Measurements from ENCODE around the gene SGSM1.

DNA sequence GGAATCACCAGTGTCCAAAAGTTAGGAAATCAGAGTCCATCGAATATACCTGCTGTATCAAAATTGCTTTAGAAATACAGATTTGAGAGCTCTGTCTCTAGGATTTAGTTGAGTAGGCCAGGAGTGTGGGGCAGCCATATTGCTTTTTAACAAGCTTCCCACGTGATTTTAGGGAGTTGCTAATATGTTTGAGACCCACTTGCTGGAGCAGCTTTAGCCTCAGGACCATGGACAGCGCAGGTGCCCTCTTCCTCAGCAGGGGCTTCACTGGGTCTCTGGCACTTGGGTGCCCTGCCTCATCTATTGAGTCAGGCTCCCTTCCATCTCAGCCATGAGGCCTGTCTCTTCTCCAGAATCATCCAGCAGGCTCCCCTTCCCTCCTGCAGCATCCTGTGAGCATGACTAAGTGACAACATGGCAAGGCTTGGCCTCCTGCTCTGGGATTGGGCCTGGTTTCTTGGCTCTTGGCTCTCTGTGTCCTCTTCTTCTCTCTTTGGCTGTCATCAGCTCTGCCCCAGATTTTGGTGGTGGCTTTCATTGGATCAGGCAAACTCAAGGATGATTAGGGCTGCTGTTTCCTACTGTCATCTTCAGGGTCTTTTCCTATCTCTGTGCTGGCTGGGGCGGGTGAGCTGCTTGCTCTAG is 70.0 kb downstream of the SGSM1 start:
- TF ChIP-seq, protein P1, sequence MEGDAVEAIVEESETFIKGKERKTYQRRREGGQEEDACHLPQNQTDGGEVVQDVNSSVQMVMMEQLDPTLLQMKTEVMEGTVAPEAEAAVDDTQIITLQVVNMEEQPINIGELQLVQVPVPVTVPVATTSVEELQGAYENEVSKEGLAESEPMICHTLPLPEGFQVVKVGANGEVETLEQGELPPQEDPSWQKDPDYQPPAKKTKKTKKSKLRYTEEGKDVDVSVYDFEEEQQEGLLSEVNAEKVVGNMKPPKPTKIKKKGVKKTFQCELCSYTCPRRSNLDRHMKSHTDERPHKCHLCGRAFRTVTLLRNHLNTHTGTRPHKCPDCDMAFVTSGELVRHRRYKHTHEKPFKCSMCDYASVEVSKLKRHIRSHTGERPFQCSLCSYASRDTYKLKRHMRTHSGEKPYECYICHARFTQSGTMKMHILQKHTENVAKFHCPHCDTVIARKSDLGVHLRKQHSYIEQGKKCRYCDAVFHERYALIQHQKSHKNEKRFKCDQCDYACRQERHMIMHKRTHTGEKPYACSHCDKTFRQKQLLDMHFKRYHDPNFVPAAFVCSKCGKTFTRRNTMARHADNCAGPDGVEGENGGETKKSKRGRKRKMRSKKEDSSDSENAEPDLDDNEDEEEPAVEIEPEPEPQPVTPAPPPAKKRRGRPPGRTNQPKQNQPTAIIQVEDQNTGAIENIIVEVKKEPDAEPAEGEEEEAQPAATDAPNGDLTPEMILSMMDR (IDR thresholded peaks at IDR 0.05 in 2 of 3, conservative IDR thresholded peaks at IDR 0.05 in 1 of 3; ENCODE audit: control insufficient read depth in 2 of 3, extremely low read depth in 1 of 3, insufficient read depth in 1 of 3, low read depth in 3 of 3, low read length in 3 of 3), result no peak
- TF ChIP-seq PBX3 (IDR thresholded peaks at IDR 0.05; ENCODE audit: insufficient replicate concordance, low read depth, low read length) (no peak), PRDM15 (CRISPR knock-in tag; IDR thresholded peaks at IDR 0.05) (no peak), FOS (IDR thresholded peaks at IDR 0.05; ENCODE audit: borderline replicate concordance, extremely low read depth, insufficient read length) (no peak), EZH2 (IDR thresholded peaks at IDR 0.05; ENCODE audit: borderline replicate concordance, control insufficient read depth, low read depth, low read length) (no peak), RAD21 (IDR thresholded peaks at IDR 0.05; ENCODE audit: insufficient read depth, low read depth, low read length) (no peak), ESRRA (IDR thresholded peaks at IDR 0.05; ENCODE audit: low read length) (no peak)
- TF ChIP-seq, protein P2, sequence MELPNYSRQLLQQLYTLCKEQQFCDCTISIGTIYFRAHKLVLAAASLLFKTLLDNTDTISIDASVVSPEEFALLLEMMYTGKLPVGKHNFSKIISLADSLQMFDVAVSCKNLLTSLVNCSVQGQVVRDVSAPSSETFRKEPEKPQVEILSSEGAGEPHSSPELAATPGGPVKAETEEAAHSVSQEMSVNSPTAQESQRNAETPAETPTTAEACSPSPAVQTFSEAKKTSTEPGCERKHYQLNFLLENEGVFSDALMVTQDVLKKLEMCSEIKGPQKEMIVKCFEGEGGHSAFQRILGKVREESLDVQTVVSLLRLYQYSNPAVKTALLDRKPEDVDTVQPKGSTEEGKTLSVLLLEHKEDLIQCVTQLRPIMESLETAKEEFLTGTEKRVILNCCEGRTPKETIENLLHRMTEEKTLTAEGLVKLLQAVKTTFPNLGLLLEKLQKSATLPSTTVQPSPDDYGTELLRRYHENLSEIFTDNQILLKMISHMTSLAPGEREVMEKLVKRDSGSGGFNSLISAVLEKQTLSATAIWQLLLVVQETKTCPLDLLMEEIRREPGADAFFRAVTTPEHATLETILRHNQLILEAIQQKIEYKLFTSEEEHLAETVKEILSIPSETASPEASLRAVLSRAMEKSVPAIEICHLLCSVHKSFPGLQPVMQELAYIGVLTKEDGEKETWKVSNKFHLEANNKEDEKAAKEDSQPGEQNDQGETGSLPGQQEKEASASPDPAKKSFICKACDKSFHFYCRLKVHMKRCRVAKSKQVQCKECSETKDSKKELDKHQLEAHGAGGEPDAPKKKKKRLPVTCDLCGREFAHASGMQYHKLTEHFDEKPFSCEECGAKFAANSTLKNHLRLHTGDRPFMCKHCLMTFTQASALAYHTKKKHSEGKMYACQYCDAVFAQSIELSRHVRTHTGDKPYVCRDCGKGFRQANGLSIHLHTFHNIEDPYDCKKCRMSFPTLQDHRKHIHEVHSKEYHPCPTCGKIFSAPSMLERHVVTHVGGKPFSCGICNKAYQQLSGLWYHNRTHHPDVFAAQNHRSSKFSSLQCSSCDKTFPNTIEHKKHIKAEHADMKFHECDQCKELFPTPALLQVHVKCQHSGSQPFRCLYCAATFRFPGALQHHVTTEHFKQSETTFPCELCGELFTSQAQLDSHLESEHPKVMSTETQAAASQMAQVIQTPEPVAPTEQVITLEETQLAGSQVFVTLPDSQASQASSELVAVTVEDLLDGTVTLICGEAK (IDR thresholded peaks at IDR 0.05; ENCODE audit: borderline replicate concordance), result no peak

Measured in GM12878 (cell line).